ENCODE results near the gene IVL. TPM values are rescaled to one million over a fixed set of nuclear protein-coding genes. Genes with fewer than 3 reads are reported as not detected.

Gene IVL
- total RNA-seq, 1 experiment from 2014 or later = not detected

GRCh38 chr1:152901631-152902030 lies 6.7 kb upstream of the IVL start:
- peaks cover 68% of the 10 kb centered on the region for H3K27me3 ChIP-seq (ENCODE audit: insufficient read depth, low read length)
- ChIA-PET RAD21 (ENCODE audit: low non-redundant PET in 1 of 2, low total read pairs in 2 of 2, uncharacterized antibody in 2 of 2, unreplicated experiment in 2 of 2) (no interaction called here), POLR2A (no interaction called here), CTCF (no interaction called here)
- H3K79me2 ChIP-seq (ENCODE audit: insufficient read depth, low read length) = no peaks in the 10 kb centered on the region
- H2AFZ ChIP-seq (ENCODE audit: low read depth, low read length, poor library complexity, severe bottlenecking) = no peak overlapping the region
- peaks cover 0 to 16% of the 10 kb centered on the region in 2 experiments; a peak in 1 of 4 replicates for H3K4me1 ChIP-seq (ENCODE audit: control insufficient read depth in 1 of 2, insufficient read depth in 2 of 2, low read length in 2 of 2)
- TF ChIP-seq CTCF (IDR thresholded peaks at IDR 0.05 in 2 of 3, conservative IDR thresholded peaks at IDR 0.05 in 1 of 3; ENCODE audit: borderline replicate concordance in 1 of 3, insufficient read depth in 1 of 3, low read depth in 2 of 3, low read length in 2 of 3) = no peak
- TF ChIP-seq EZH2 (IDR thresholded peaks at IDR 0.05) = no peak
- TF ChIP-seq POLR2AphosphoS5 (IDR thresholded peaks at IDR 0.05; ENCODE audit: low read depth, low read length) = no peak
- TF ChIP-seq SIN3A (IDR thresholded peaks at IDR 0.05; ENCODE audit: low read depth) = no peak
- no peak for TF ChIP-seq EGR1 (IDR thresholded peaks at IDR 0.05; ENCODE audit: low read depth)
- no peak for TF ChIP-seq TCF7L2 (IDR thresholded peaks at IDR 0.05; ENCODE audit: borderline replicate concordance, extremely low read depth, insufficient read depth, insufficient read length)
- intact Hi-C loops (cut with micrococcal nuclease) = no loop called here
- no peaks in the 10 kb centered on the region for H3K9me2 ChIP-seq (ENCODE audit: insufficient read depth)
- no peaks in the 10 kb centered on the region for H3K36me3 ChIP-seq (ENCODE audit: control insufficient read depth in 1 of 2, insufficient read depth in 2 of 2, low read length in 2 of 2)
- no peak overlapping the region for H3K4me3 ChIP-seq (replicated peaks in 1 of 2; ENCODE audit: low read depth in 1 of 2, low read length in 2 of 2)
- H4K20me1 ChIP-seq (ENCODE audit: insufficient read depth) = no peaks in the 10 kb centered on the region
- H3K27ac ChIP-seq (ENCODE audit: low read depth, low read length) = no peak overlapping the region
- no peak overlapping the region for H3K9ac ChIP-seq (ENCODE audit: low read length)
- no TSS peak for BruUV-seq (replicated peaks)
- no peaks in the 10 kb centered on the region for H3K9me3 ChIP-seq (ENCODE audit: control insufficient read depth in 1 of 2, insufficient read depth in 1 of 2, low read depth in 1 of 2, low read length in 2 of 2)
- ATAC-seq = no peak
- no peak overlapping the region for H3K4me2 ChIP-seq (ENCODE audit: low read length)
- DNase-seq (ENCODE audit: low read depth, low spot score) = no peak

GRCh38 chr1:152902636-152903035 lies 5.7 kb upstream of the IVL start:
- no peak for ATAC-seq
- BruUV-seq (replicated peaks) = no TSS peak

More at GRCh38 chr1:152902636-152903035, 5.7 kb upstream of the IVL start:
- no peaks in the 10 kb centered on the region for H3K79me2 ChIP-seq (ENCODE audit: insufficient read depth, low read length)
- RAD21 ChIA-PET (ENCODE audit: low non-redundant PET in 1 of 2, low total read pairs in 2 of 2, uncharacterized antibody in 2 of 2, unreplicated experiment in 2 of 2) = no interaction called here
- no peaks in the 10 kb centered on the region for H3K9me2 ChIP-seq (ENCODE audit: insufficient read depth)
- H3K27ac ChIP-seq (ENCODE audit: low read depth, low read length) = no peak overlapping the region
- no peaks in the 10 kb centered on the region for H4K20me1 ChIP-seq (ENCODE audit: insufficient read depth)
- TF ChIP-seq, protein P1, sequence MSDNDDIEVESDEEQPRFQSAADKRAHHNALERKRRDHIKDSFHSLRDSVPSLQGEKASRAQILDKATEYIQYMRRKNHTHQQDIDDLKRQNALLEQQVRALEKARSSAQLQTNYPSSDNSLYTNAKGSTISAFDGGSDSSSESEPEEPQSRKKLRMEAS (IDR thresholded peaks at IDR 0.05) = no peak
- TF ChIP-seq EGR1 (IDR thresholded peaks at IDR 0.05; ENCODE audit: low read depth) (no peak), SIN3A (IDR thresholded peaks at IDR 0.05; ENCODE audit: low read depth) (no peak), POLR2A (IDR thresholded peaks at IDR 0.05; ENCODE audit: borderline replicate concordance, extremely low read depth, insufficient read depth, insufficient read length) (no peak), CTCF (IDR thresholded peaks at IDR 0.05 in 2 of 3, conservative IDR thresholded peaks at IDR 0.05 in 1 of 3; ENCODE audit: borderline replicate concordance in 1 of 3, insufficient read depth in 1 of 3, low read depth in 2 of 3, low read length in 2 of 3) (no peak)
- no peaks in the 10 kb centered on the region for H3K9me3 ChIP-seq (ENCODE audit: control insufficient read depth in 1 of 2, insufficient read depth in 1 of 2, low read depth in 1 of 2, low read length in 2 of 2)
- peaks cover 64% of the 10 kb centered on the region for H3K27me3 ChIP-seq (ENCODE audit: insufficient read depth, low read length)
- POLR2A ChIA-PET = no interaction called here
- H2AFZ ChIP-seq (ENCODE audit: low read depth, low read length, poor library complexity, severe bottlenecking) = no peak overlapping the region
- no peaks in the 10 kb centered on the region for H3K36me3 ChIP-seq (ENCODE audit: control insufficient read depth in 1 of 2, insufficient read depth in 2 of 2, low read length in 2 of 2)
- H3K4me1 ChIP-seq (ENCODE audit: control insufficient read depth in 1 of 2, insufficient read depth in 2 of 2, low read length in 2 of 2) = peaks cover 0 to 20% of the 10 kb centered on the region in 2 experiments; a peak in 1 of 4 replicates
- no peak for DNase-seq (ENCODE audit: low read depth, low spot score)
- no peak overlapping the region for H3K4me2 ChIP-seq (ENCODE audit: low read length)
- CTCF ChIA-PET = no interaction called here
- intact Hi-C loops (cut with micrococcal nuclease) = no loop called here
- H3K9ac ChIP-seq (ENCODE audit: low read length) = no peak overlapping the region
- H3K4me3 ChIP-seq (replicated peaks in 1 of 2; ENCODE audit: low read depth in 1 of 2, low read length in 2 of 2) = no peak overlapping the region

Data from HCT116 (cell line).